ENCODE results near the gene OLFML3. TPM values are rescaled to one million over a fixed set of nuclear protein-coding genes. Genes with fewer than 3 reads are reported as not detected.
A peak's percentile ranks its signal among the peaks of the same experiment; 100 is the strongest.

The OLFML3 gene
- total and polyA plus RNA-seq, 7 donors = 6.4 to 15.8 (median 9.9) TPM

GRCh38 chr1:114026797-114027196 lies 47.5 kb downstream of the OLFML3 start:
- intact Hi-C loops (cut with DNase I) = loop anchor here in 1 of 2 donors (5.0 kb wide), 1 partner anchor 44 kb away; no protein-coding TSS in a partner anchor
- 33 to 46% (median 35%) methylated on average over 6 of the region's 6 CpGs for WGBS, 3 donors
- H3K4me3 ChIP-seq = no peak overlapping the region
- H3K27me3 ChIP-seq (ENCODE audit: insufficient read depth in 3 of 3, low read length in 2 of 3) = no peaks in the 10 kb centered on the region
- peaks cover 48% of the 10 kb centered on the region for H3K4me1 ChIP-seq
- TF ChIP-seq, protein P1, sequence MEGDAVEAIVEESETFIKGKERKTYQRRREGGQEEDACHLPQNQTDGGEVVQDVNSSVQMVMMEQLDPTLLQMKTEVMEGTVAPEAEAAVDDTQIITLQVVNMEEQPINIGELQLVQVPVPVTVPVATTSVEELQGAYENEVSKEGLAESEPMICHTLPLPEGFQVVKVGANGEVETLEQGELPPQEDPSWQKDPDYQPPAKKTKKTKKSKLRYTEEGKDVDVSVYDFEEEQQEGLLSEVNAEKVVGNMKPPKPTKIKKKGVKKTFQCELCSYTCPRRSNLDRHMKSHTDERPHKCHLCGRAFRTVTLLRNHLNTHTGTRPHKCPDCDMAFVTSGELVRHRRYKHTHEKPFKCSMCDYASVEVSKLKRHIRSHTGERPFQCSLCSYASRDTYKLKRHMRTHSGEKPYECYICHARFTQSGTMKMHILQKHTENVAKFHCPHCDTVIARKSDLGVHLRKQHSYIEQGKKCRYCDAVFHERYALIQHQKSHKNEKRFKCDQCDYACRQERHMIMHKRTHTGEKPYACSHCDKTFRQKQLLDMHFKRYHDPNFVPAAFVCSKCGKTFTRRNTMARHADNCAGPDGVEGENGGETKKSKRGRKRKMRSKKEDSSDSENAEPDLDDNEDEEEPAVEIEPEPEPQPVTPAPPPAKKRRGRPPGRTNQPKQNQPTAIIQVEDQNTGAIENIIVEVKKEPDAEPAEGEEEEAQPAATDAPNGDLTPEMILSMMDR (IDR thresholded peaks at IDR 0.05) = no peak
- H3K9me3 ChIP-seq = no peaks in the 10 kb centered on the region
- H3K27ac ChIP-seq = peak overlapping the region; percentile 86
- peak in 1 of 2 donors; percentile 65 for DNase-seq
- peak; percentile 79 to 89 (median 89) for ATAC-seq
- no peaks in the 10 kb centered on the region for H3K36me3 ChIP-seq (ENCODE audit: insufficient read depth in 1 of 2, low read depth in 1 of 2)

Other genes starting within 250 kb of the OLFML3 start
- gene PHTF1, start 220.0 kb upstream of the OLFML3 start, total RNA-seq = 10 to 100 TPM in 1 of 4 donors, 1 to 10 TPM in 3; 6.0 to 12.6 (median 9.2) TPM
- gene PHTF1, start 220.0 kb upstream of the OLFML3 start, polyA plus RNA-seq = 10 to 100 TPM in 2 of 3 donors, 1 to 10 TPM in 1; 6.5 to 14.0 (median 10.7) TPM
- 10 to 100 TPM; 11.0 to 20.8 (median 12.7) TPM for gene RSBN1, start 167.0 kb upstream of the OLFML3 start, total RNA-seq
- 1 to 10 TPM; 3.5 to 9.4 (median 4.6) TPM for gene RSBN1, start 167.0 kb upstream of the OLFML3 start, polyA plus RNA-seq
- gene PTPN22, start 107.8 kb upstream of the OLFML3 start, total RNA-seq = under 1 TPM; 0.39 to 0.71 (median 0.56) TPM
- gene PTPN22, start 107.8 kb upstream of the OLFML3 start, polyA plus RNA-seq = under 1 TPM; 0.10 to 0.15 (median 0.10) TPM
- gene BCL2L15, start 91.9 kb upstream of the OLFML3 start, total RNA-seq = under 1 TPM; 0.05 to 0.44 (median 0.35) TPM
- under 1 TPM; 0.03 to 0.26 (median 0.06) TPM for gene BCL2L15, start 91.9 kb upstream of the OLFML3 start, polyA plus RNA-seq
- gene AP4B1, start 74.7 kb upstream of the OLFML3 start, total RNA-seq = 10 to 100 TPM in 1 of 4 donors, 1 to 10 TPM in 3; 6.8 to 12.0 (median 9.3) TPM
- gene AP4B1, start 74.7 kb upstream of the OLFML3 start, polyA plus RNA-seq = 10 to 100 TPM in 2 of 3 donors, 1 to 10 TPM in 1; 8.8 to 16.1 (median 11.4) TPM
- 1 to 10 TPM; 1.8 to 2.3 (median 2.1) TPM for gene DCLRE1B, start 74.1 kb upstream of the OLFML3 start, total RNA-seq
- gene DCLRE1B, start 74.1 kb upstream of the OLFML3 start, polyA plus RNA-seq = 1 to 10 TPM; 1.2 to 2.6 (median 2.5) TPM
- gene HIPK1, start 50.1 kb upstream of the OLFML3 start, total RNA-seq = 10 to 100 TPM; 56.0 to 80.6 (median 65.3) TPM
- gene HIPK1, start 50.1 kb upstream of the OLFML3 start, polyA plus RNA-seq = 10 to 100 TPM; 16.8 to 56.0 (median 18.4) TPM
- under 1 TPM; 0.10 to 0.81 (median 0.47) TPM for gene SYT6, start 174.4 kb downstream of the OLFML3 start, total RNA-seq
- under 1 TPM; 0.03 to 0.42 (median 0.10) TPM for gene SYT6, start 174.4 kb downstream of the OLFML3 start, polyA plus RNA-seq